Esophagus squamous epithelium (tissue), 4 donors: ENCODE results near the gene MLH1.

Experiments
- CTCF ChIP-seq, 6 experiments: fragments of 450-650 bp in 4 of 6; fragments of 200-600 bp in 2 of 6; sonication (generic) in 2 of 6; IDR thresholded peaks; one replicate each; pipeline ENCODE4 v1.5.1; 2016 to 2019; ENCODE audit warnings: antibody characterized with exemption in 6 of 6, mild to moderate bottlenecking in 4 of 6, moderate library complexity in 4 of 6
- POLR2A ChIP-seq, 4 donors: fragments of 450-650 bp; IDR thresholded peaks; one replicate each; pipeline ENCODE4 v1.6.1; 2017; ENCODE audit warnings: antibody characterized with exemption in 4 of 4, mild to moderate bottlenecking in 4 of 4, moderate library complexity in 3 of 4

DNA sequence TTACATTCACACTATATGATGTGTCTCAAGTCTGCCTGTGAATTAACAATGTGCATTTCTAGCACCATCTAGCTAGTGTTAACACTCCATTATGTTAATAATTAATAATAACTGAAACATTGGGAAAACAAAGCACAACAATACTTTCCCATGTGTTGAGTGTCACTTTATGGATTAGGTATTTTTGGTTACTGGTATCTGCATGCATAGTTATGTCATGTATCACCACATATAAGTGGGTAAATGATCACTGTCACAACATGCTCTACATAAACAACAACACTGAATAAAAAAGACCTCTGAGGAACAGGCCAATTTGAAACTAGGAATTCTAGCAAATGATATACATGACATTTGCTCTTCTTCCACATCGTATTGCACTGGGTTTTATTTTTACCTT is 74.7 kb downstream of the MLH1 start:
- TF ChIP-seq CTCF (IDR thresholded peaks at IDR 0.05) = no peak
- TF ChIP-seq POLR2A (IDR thresholded peaks at IDR 0.05) = no peak
